ENCODE measurements around the gene OR6C3. TPM values are rescaled to one million over a fixed set of nuclear protein-coding genes. Genes with fewer than 3 reads are reported as not detected.

OR6C3 gene
- total RNA-seq: not detected

DNA sequence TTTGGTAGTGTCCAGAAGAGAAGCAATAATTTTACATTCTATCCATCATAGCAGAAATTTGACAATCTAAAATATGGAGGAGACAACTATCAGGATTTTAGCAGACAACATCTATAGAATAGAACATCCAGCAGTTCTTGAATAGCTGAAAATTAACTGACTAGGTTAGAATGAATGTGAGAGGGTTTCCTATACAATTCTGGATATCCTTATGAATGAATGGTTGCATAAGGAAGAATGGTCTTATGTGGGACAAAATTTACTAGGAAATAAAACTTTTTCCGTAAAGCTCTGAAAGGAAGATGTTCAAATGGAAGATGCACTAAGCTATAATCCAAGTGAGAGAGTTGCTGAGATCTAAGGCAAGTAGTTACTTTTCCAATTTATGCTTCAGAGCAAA lies at the start of gene OR6C3:
Gene OR6C3, plus strand, starts transcription at position 301 of the 400 bp plus-strand sequence. CDS start 955 bp downstream, outside the sequence.
- WGBS, 2 donors: 98 to 100% methylated on average over 1 of the region's 1 CpG
- Histone ChIP-seq H3K27ac (no peak within 1 kb of the TSS), H3K4me3 (replicated peaks in 1 of 3) (no peak within 1 kb of the TSS), H3K9me3 (no peaks in the 10 kb centered on the region), H3K36me3 (no peaks in the 10 kb centered on the region), H3K27me3 (no peaks in the 10 kb centered on the region), H3K4me1 (no peaks in the 10 kb centered on the region)
- intact Hi-C loops (cut with DNase I): no loop called here
- TF ChIP-seq, protein P1, sequence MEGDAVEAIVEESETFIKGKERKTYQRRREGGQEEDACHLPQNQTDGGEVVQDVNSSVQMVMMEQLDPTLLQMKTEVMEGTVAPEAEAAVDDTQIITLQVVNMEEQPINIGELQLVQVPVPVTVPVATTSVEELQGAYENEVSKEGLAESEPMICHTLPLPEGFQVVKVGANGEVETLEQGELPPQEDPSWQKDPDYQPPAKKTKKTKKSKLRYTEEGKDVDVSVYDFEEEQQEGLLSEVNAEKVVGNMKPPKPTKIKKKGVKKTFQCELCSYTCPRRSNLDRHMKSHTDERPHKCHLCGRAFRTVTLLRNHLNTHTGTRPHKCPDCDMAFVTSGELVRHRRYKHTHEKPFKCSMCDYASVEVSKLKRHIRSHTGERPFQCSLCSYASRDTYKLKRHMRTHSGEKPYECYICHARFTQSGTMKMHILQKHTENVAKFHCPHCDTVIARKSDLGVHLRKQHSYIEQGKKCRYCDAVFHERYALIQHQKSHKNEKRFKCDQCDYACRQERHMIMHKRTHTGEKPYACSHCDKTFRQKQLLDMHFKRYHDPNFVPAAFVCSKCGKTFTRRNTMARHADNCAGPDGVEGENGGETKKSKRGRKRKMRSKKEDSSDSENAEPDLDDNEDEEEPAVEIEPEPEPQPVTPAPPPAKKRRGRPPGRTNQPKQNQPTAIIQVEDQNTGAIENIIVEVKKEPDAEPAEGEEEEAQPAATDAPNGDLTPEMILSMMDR (IDR thresholded peaks at IDR 0.05): no peak
- TF ChIP-seq POLR2A (IDR thresholded peaks at IDR 0.05): no peak
- no peak for DNase-seq

DNA sequence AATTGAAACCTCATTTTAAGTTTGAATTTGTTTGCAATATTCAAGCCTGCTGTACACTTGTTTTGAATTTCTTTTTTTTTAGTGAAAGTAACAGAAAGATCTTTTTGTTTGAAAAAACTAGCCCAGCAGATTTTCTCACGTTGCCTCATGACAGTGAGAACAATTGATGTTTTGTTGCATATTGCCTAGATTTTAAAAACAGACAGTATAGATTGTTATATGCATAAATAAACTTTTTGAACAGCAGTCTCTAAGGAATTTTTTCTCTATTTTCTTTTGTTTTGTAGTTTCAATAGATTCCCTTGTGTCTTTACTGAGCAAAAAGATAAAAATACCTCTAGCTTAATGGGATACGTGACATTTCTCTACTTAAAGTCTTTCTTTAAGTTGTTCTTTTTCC lies 49.6 kb upstream of the OR6C3 start:
- peaks cover 3% of the 10 kb centered on the region for H3K27me3 ChIP-seq
- WGBS, 2 donors: 53 to 64% methylated on average over 2 of the region's 2 CpGs
- TF ChIP-seq, protein P1 (IDR thresholded peaks at IDR 0.05): no peak
- TF ChIP-seq POLR2A (IDR thresholded peaks at IDR 0.05): no peak
- intact Hi-C loops (cut with DNase I): no loop called here
- H3K36me3 ChIP-seq: no peaks in the 10 kb centered on the region
- H3K27ac ChIP-seq: no peak overlapping the region
- no peaks in the 10 kb centered on the region for H3K4me1 ChIP-seq
- H3K9me3 ChIP-seq: no peaks in the 10 kb centered on the region
- DNase-seq: no peak
- H3K4me3 ChIP-seq (replicated peaks in 1 of 3): no peak overlapping the region

DNA sequence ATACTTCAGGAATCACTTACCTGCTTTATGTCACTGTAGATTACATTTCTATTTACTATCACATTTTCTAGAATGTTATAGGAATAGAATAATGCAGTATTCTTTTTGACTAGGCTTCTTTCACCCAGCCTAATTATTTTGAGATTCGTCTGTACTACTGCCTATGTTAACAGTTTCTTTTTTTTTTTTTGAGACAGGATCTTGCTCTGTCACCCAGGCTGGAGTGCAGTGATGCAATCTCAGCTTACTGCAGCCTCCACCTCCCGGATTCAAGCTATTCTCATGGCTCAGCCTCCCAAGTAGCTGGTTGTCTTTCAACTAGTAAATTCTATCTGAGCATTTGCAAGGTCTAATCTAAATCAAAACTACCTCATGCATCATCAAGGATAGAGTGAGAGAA lies 40.5 kb upstream of the OR6C3 start:
- intact Hi-C loops (cut with DNase I): no loop called here
- no peak overlapping the region for H3K4me3 ChIP-seq (replicated peaks in 1 of 3)
- no peaks in the 10 kb centered on the region for H3K9me3 ChIP-seq
- no peak for DNase-seq
- 54 to 55% methylated on average over 2 of the region's 2 CpGs for WGBS, 2 donors
- H3K27ac ChIP-seq: no peak overlapping the region
- TF ChIP-seq POLR2A (IDR thresholded peaks at IDR 0.05): no peak
- TF ChIP-seq, protein P1 (IDR thresholded peaks at IDR 0.05): no peak
- H3K36me3 ChIP-seq: no peaks in the 10 kb centered on the region
- no peaks in the 10 kb centered on the region for H3K27me3 ChIP-seq
- H3K4me1 ChIP-seq: no peaks in the 10 kb centered on the region

DNA sequence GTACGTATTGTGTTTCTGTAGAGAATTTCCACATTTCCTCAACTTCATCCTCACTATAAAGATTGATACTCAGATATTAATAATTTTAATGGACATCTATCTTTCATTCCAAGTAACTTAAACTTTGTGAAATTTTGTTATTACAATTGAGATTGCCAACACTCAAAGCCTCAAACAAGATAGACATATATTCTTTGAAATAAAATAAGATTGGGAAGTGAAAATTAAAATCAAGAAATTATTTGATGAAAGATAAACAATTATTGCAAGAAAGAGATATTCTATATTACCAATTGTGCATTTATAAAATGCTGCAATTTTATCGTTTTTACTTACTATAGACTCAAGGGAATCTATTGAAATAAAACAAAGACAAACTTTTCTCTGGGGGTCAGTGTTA lies 34.1 kb upstream of the OR6C3 start, which contains the start of gene OR6C6:
Gene OR6C6, minus strand, starts transcription at position 101 of the 400 bp plus-strand sequence. CDS start 1,337 bp downstream, outside the sequence.
- no peaks in the 10 kb centered on the region for H3K27me3 ChIP-seq
- H3K36me3 ChIP-seq: no peaks in the 10 kb centered on the region
- TF ChIP-seq, protein P1 (IDR thresholded peaks at IDR 0.05): no peak
- TF ChIP-seq POLR2A (IDR thresholded peaks at IDR 0.05): no peak
- H3K9me3 ChIP-seq: no peaks in the 10 kb centered on the region
- H3K4me1 ChIP-seq: no peaks in the 10 kb centered on the region
- 85 to 91% methylated on average over 2 of the region's 2 CpGs for WGBS, 2 donors
- H3K27ac ChIP-seq: no peak within 1 kb of the TSS
- no peak within 1 kb of the TSS for H3K4me3 ChIP-seq (replicated peaks in 1 of 3)
- no peak for DNase-seq
- intact Hi-C loops (cut with DNase I): no loop called here

DNA sequence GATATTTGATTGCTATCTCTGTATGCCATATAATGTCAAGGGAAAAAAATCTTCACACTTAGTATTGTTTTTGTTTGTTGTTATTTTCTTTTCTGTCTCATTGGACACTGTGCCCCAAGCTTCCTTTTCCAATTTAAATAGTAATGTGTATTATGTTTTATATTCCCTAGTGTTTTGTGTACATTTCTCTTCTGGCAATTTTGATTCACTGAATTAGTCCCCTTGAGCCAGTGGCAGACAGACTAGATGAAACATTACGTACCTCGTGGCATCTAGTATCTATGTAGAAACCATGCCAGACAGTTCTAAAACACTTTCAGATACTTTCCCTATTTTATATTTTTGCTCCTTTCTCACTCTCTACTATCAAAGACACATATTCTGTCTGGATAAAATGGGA lies 16.5 kb upstream of the OR6C3 start, which contains the start of gene OR6C1:
Gene OR6C1, plus strand, starts transcription at position 301 of the 400 bp plus-strand sequence. CDS start 6,257 bp downstream, outside the sequence.
- DNase-seq: no peak
- intact Hi-C loops (cut with DNase I): no loop called here
- 85 to 86% methylated on average over 2 of the region's 2 CpGs for WGBS, 2 donors
- H3K4me3 ChIP-seq (replicated peaks in 1 of 3): no peak within 1 kb of the TSS
- no peaks in the 10 kb centered on the region for H3K9me3 ChIP-seq
- H3K36me3 ChIP-seq: no peaks in the 10 kb centered on the region
- no peaks in the 10 kb centered on the region for H3K27me3 ChIP-seq
- H3K4me1 ChIP-seq: no peaks in the 10 kb centered on the region
- no peak for TF ChIP-seq POLR2A (IDR thresholded peaks at IDR 0.05)
- TF ChIP-seq, protein P1 (IDR thresholded peaks at IDR 0.05): no peak
- no peak within 1 kb of the TSS for H3K27ac ChIP-seq

All from thyroid gland (tissue), 4 donors.